Measurements from ENCODE around the gene TLR8. TPM values are rescaled to one million over a fixed set of nuclear protein-coding genes. Genes with fewer than 3 reads are reported as not detected.

TLR8 gene
- total and polyA plus RNA-seq, 2 donors, result 0.78 to 3.7 TPM

- Histone ChIP-seq H3K27ac (ENCODE audit: low read depth in 1 of 2, low read length in 1 of 2) (peak overlapping the region in 1 of 2 donors; percentile 70), H3K4me1 (ENCODE audit: control insufficient read depth in 2 of 2, insufficient read depth in 2 of 2, low read length in 2 of 2) (peaks cover 5 to 25% of the 10 kb centered on the region in 2 donors), H3K27me3 (ENCODE audit: control insufficient read depth in 2 of 2, insufficient read depth in 1 of 2, low read length in 1 of 2) (no peaks in the 10 kb centered on the region), H3K4me3 (ENCODE audit: low read length in 2 of 2) (no peak overlapping the region), H3K9me3 (ENCODE audit: control insufficient read depth in 2 of 2, insufficient read depth in 1 of 2, low read length in 1 of 2) (no peaks in the 10 kb centered on the region), H3K36me3 (ENCODE audit: control insufficient read depth in 2 of 2, insufficient read depth in 2 of 2, low read length in 1 of 2) (no peaks in the 10 kb centered on the region)
- DNase-seq (ENCODE audit: low read depth in 6 of 9, low spot score in 9 of 9), result peak in 1 of 9 donors; percentile 44
- WGBS, result 7% methylated on average over 10 of the region's 10 CpGs
These were observed 4.2 kb downstream of the TLR8 start for GRCh38 chrX:12910423-12911121.

- Histone ChIP-seq H3K4me3 (ENCODE audit: low read length in 2 of 2) (no peak overlapping the region), H3K36me3 (ENCODE audit: control insufficient read depth in 2 of 2, insufficient read depth in 2 of 2, low read length in 1 of 2) (no peaks in the 10 kb centered on the region), H3K27ac (ENCODE audit: low read depth in 1 of 2, low read length in 1 of 2) (peak overlapping the region in 1 of 2 donors; percentile 70), H3K27me3 (ENCODE audit: control insufficient read depth in 2 of 2, insufficient read depth in 1 of 2, low read length in 1 of 2) (no peaks in the 10 kb centered on the region), H3K4me1 (ENCODE audit: control insufficient read depth in 2 of 2, insufficient read depth in 2 of 2, low read length in 2 of 2) (peaks cover 5 to 25% of the 10 kb centered on the region in 2 donors), H3K9me3 (ENCODE audit: control insufficient read depth in 2 of 2, insufficient read depth in 1 of 2, low read length in 1 of 2) (no peaks in the 10 kb centered on the region)
- 10% methylated on average over 2 of the region's 2 CpGs for WGBS
- DNase-seq (ENCODE audit: low read depth in 6 of 9, low spot score in 9 of 9), result peak in 1 of 9 donors; percentile 42
These were observed 4.7 kb downstream of the TLR8 start for GRCh38 chrX:12911122-12911470.

GRCh38 chrX:12912791-12913482 lies 6.5 kb downstream of the TLR8 start:
- no peak overlapping the region for H3K4me3 ChIP-seq (ENCODE audit: low read length in 2 of 2)
- H3K36me3 ChIP-seq (ENCODE audit: control insufficient read depth in 2 of 2, insufficient read depth in 2 of 2, low read length in 1 of 2), result no peaks in the 10 kb centered on the region
- H3K27ac ChIP-seq (ENCODE audit: low read depth in 1 of 2, low read length in 1 of 2), result no peak overlapping the region
- peaks cover 5 to 25% of the 10 kb centered on the region in 2 donors for H3K4me1 ChIP-seq (ENCODE audit: control insufficient read depth in 2 of 2, insufficient read depth in 2 of 2, low read length in 2 of 2)
- DNase-seq (ENCODE audit: low read depth in 6 of 9, low spot score in 9 of 9), result no peak
- H3K9me3 ChIP-seq (ENCODE audit: control insufficient read depth in 2 of 2, insufficient read depth in 1 of 2, low read length in 1 of 2), result no peaks in the 10 kb centered on the region
- H3K27me3 ChIP-seq (ENCODE audit: control insufficient read depth in 2 of 2, insufficient read depth in 1 of 2, low read length in 1 of 2), result no peaks in the 10 kb centered on the region
- 94% methylated on average over 5 of the region's 5 CpGs for WGBS

GRCh38 chrX:12917753-12918152 lies 11.3 kb downstream of the TLR8 start:
- no peak for DNase-seq (ENCODE audit: low read depth in 6 of 9, low spot score in 9 of 9)
- no peaks in the 10 kb centered on the region for H3K9me3 ChIP-seq (ENCODE audit: control insufficient read depth in 2 of 2, insufficient read depth in 1 of 2, low read length in 1 of 2)
- no peaks in the 10 kb centered on the region for H3K27me3 ChIP-seq (ENCODE audit: control insufficient read depth in 2 of 2, insufficient read depth in 1 of 2, low read length in 1 of 2)
- H3K4me1 ChIP-seq (ENCODE audit: control insufficient read depth in 2 of 2, insufficient read depth in 2 of 2, low read length in 2 of 2), result peaks cover 0 to 1% of the 10 kb centered on the region in 2 donors
- H3K36me3 ChIP-seq (ENCODE audit: control insufficient read depth in 2 of 2, insufficient read depth in 2 of 2, low read length in 1 of 2), result no peaks in the 10 kb centered on the region
- no peak overlapping the region for H3K27ac ChIP-seq (ENCODE audit: low read depth in 1 of 2, low read length in 1 of 2)
- WGBS, result 95% methylated on average over 2 of the region's 2 CpGs
- no peak overlapping the region for H3K4me3 ChIP-seq (ENCODE audit: low read length in 2 of 2)

GRCh38 chrX:12919051-12919450 lies 12.6 kb downstream of the TLR8 start:
- no peak overlapping the region for H3K27ac ChIP-seq (ENCODE audit: low read depth in 1 of 2, low read length in 1 of 2)
- WGBS, result 93% methylated on average over 10 of the region's 10 CpGs
- no peak for DNase-seq (ENCODE audit: low read depth in 6 of 9, low spot score in 9 of 9)

GRCh38 chrX:12919620-12920019 lies 13.2 kb downstream of the TLR8 start:
- H3K4me3 ChIP-seq (ENCODE audit: low read length in 2 of 2), result no peak overlapping the region
- no peak overlapping the region for H3K27ac ChIP-seq (ENCODE audit: low read depth in 1 of 2, low read length in 1 of 2)
- no peaks in the 10 kb centered on the region for H3K27me3 ChIP-seq (ENCODE audit: control insufficient read depth in 2 of 2, insufficient read depth in 1 of 2, low read length in 1 of 2)

More at GRCh38 chrX:12919051-12919450, 12.6 kb downstream of the TLR8 start:
- Histone ChIP-seq H3K4me3 (ENCODE audit: low read length in 2 of 2) (no peak overlapping the region), H3K36me3 (ENCODE audit: control insufficient read depth in 2 of 2, insufficient read depth in 2 of 2, low read length in 1 of 2) (no peaks in the 10 kb centered on the region), H3K27me3 (ENCODE audit: control insufficient read depth in 2 of 2, insufficient read depth in 1 of 2, low read length in 1 of 2) (no peaks in the 10 kb centered on the region), H3K4me1 (ENCODE audit: control insufficient read depth in 2 of 2, insufficient read depth in 2 of 2, low read length in 2 of 2) (no peaks in the 10 kb centered on the region), H3K9me3 (ENCODE audit: control insufficient read depth in 2 of 2, insufficient read depth in 1 of 2, low read length in 1 of 2) (no peaks in the 10 kb centered on the region)

GRCh38 chrX:12920990-12921389 lies 14.6 kb downstream of the TLR8 start:
- no peak for DNase-seq (ENCODE audit: low read depth in 6 of 9, low spot score in 9 of 9)
- no peak overlapping the region for H3K4me3 ChIP-seq (ENCODE audit: low read length in 2 of 2)
- no peaks in the 10 kb centered on the region for H3K9me3 ChIP-seq (ENCODE audit: control insufficient read depth in 2 of 2, insufficient read depth in 1 of 2, low read length in 1 of 2)
- WGBS, result 88% methylated on average over 8 of the region's 8 CpGs
- H3K36me3 ChIP-seq (ENCODE audit: control insufficient read depth in 2 of 2, insufficient read depth in 2 of 2, low read length in 1 of 2), result no peaks in the 10 kb centered on the region
- no peaks in the 10 kb centered on the region for H3K27me3 ChIP-seq (ENCODE audit: control insufficient read depth in 2 of 2, insufficient read depth in 1 of 2, low read length in 1 of 2)
- H3K4me1 ChIP-seq (ENCODE audit: control insufficient read depth in 2 of 2, insufficient read depth in 2 of 2, low read length in 2 of 2), result no peaks in the 10 kb centered on the region
- no peak overlapping the region for H3K27ac ChIP-seq (ENCODE audit: low read depth in 1 of 2, low read length in 1 of 2)

More at GRCh38 chrX:12919620-12920019, 13.2 kb downstream of the TLR8 start:
- H3K9me3 ChIP-seq (ENCODE audit: control insufficient read depth in 2 of 2, insufficient read depth in 1 of 2, low read length in 1 of 2), result no peaks in the 10 kb centered on the region
- DNase-seq (ENCODE audit: low read depth in 6 of 9, low spot score in 9 of 9), result no peak
- H3K36me3 ChIP-seq (ENCODE audit: control insufficient read depth in 2 of 2, insufficient read depth in 2 of 2, low read length in 1 of 2), result no peaks in the 10 kb centered on the region
- WGBS, result 96% methylated on average over 8 of the region's 8 CpGs
- no peaks in the 10 kb centered on the region for H3K4me1 ChIP-seq (ENCODE audit: control insufficient read depth in 2 of 2, insufficient read depth in 2 of 2, low read length in 2 of 2)

GRCh38 chrX:12921886-12922598 lies 15.6 kb downstream of the TLR8 start:
- Histone ChIP-seq H3K27me3 (ENCODE audit: control insufficient read depth in 2 of 2, insufficient read depth in 1 of 2, low read length in 1 of 2) (no peaks in the 10 kb centered on the region), H3K4me1 (ENCODE audit: control insufficient read depth in 2 of 2, insufficient read depth in 2 of 2, low read length in 2 of 2) (no peaks in the 10 kb centered on the region), H3K27ac (ENCODE audit: low read depth in 1 of 2, low read length in 1 of 2) (no peak overlapping the region), H3K4me3 (ENCODE audit: low read length in 2 of 2) (no peak overlapping the region), H3K36me3 (ENCODE audit: control insufficient read depth in 2 of 2, insufficient read depth in 2 of 2, low read length in 1 of 2) (no peaks in the 10 kb centered on the region), H3K9me3 (ENCODE audit: control insufficient read depth in 2 of 2, insufficient read depth in 1 of 2, low read length in 1 of 2) (no peaks in the 10 kb centered on the region)
- no peak for DNase-seq (ENCODE audit: low read depth in 6 of 9, low spot score in 9 of 9)
- WGBS, result 97% methylated on average over 10 of the region's 10 CpGs

- H3K4me3 ChIP-seq (ENCODE audit: low read length in 2 of 2), result no peak overlapping the region
- H3K4me1 ChIP-seq (ENCODE audit: control insufficient read depth in 2 of 2, insufficient read depth in 2 of 2, low read length in 2 of 2), result no peaks in the 10 kb centered on the region
- H3K36me3 ChIP-seq (ENCODE audit: control insufficient read depth in 2 of 2, insufficient read depth in 2 of 2, low read length in 1 of 2), result no peaks in the 10 kb centered on the region
- no peak for DNase-seq (ENCODE audit: low read depth in 6 of 9, low spot score in 9 of 9)
- H3K27ac ChIP-seq (ENCODE audit: low read depth in 1 of 2, low read length in 1 of 2), result no peak overlapping the region
- no peaks in the 10 kb centered on the region for H3K9me3 ChIP-seq (ENCODE audit: control insufficient read depth in 2 of 2, insufficient read depth in 1 of 2, low read length in 1 of 2)
- no peaks in the 10 kb centered on the region for H3K27me3 ChIP-seq (ENCODE audit: control insufficient read depth in 2 of 2, insufficient read depth in 1 of 2, low read length in 1 of 2)
These were observed 16.1 kb downstream of the TLR8 start for GRCh38 chrX:12922599-12922919.
